Measurements from ENCODE around the gene IFT20.
"Not testable (repeated sequence)": the region's sequence is repeated elsewhere in the genome, so short reads cannot be mapped to it uniquely, and the experiment has no call there.

DNA sequence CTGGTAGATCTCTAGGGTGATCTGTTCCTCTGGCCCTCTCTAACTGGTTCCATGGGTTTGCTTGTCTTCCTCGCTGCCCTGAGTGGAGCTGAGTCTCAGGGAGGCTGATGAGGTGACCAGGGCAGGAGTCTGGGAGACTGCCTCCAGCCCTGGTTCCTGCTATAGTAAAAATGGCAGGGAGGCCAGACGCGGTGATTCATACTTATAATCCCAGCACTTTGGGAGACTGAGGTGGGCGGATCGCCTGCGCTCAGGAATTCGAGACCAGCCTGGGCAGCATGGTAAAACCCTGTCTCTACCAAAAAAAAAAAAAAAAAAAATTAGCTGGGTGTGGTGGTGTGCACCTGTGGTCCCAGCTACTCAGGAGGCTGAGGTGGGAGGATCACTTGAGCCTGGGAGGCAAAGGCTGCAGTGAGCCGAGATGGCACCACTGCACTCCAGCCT lies 3.5 kb upstream of the IFT20 start:
- not testable (repeated sequence) for TF ChIP-seq POLR2A (IDR thresholded peaks at IDR 0.05; ENCODE audit: low read length); GATA1 (IDR thresholded peaks at IDR 0.05; ENCODE audit: low read depth, low read length)
